Smooth muscle cell (in vitro differentiated cells): Measurements from ENCODE around the gene CAMK2A. TPM values are rescaled to one million over a fixed set of nuclear protein-coding genes. Genes with fewer than 3 reads are reported as not detected.

Experiments
- DNase-seq: peaks from one replicate; lab custom pipeline; 2025; ENCODE audit not compliant: unreplicated experiment; lab: John Stamatoyannopoulos, UW
- H2AFZ ChIP-seq: fragments of 200-600 bp; sonication (generic); 2 replicates; pipeline ENCODE4 v1.6.0; 2016; ENCODE audit warnings: antibody characterized with exemption, low read depth, mild to moderate bottlenecking
- H3F3A ChIP-seq: fragments of 200-600 bp; sonication (generic); 2 replicates; pipeline ENCODE4 v1.6.0; 2017; ENCODE audit warnings: antibody characterized with exemption, low read depth
- H3K27ac ChIP-seq: fragments of 200-600 bp; sonication (generic); 2 replicates; pipeline ENCODE4 v1.5.1; 2016; ENCODE audit warnings: low read depth, mild to moderate bottlenecking
- H3K27me3 ChIP-seq: fragments of 200-600 bp; sonication (generic); 2 replicates; pipeline ENCODE4 v1.6.1; 2016; ENCODE audit warnings: low read depth, mild to moderate bottlenecking
- H3K36me3 ChIP-seq: fragments of 200-600 bp; sonication (generic); 2 replicates; pipeline ENCODE4 v1.5.1; 2016; ENCODE audit warnings: low read depth
- H3K4me1 ChIP-seq: fragments of 200-600 bp; sonication (generic); 2 replicates; pipeline ENCODE4 v1.5.1; 2016; ENCODE audit warnings: low read depth
- H3K4me2 ChIP-seq: fragments of 200-600 bp; sonication (generic); 2 replicates; pipeline ENCODE4 v1.6.0; 2016; ENCODE audit warnings: mild to moderate bottlenecking
- H3K4me3 ChIP-seq: fragments of 200-600 bp; sonication (generic); 2 replicates; pipeline ENCODE4 v1.5.1; 2016; ENCODE audit warnings: mild to moderate bottlenecking
- H3K79me2 ChIP-seq: fragments of 200-600 bp; sonication (generic); 2 replicates; pipeline ENCODE4 v1.6.0; 2016; ENCODE audit warnings: low read depth, mild to moderate bottlenecking
- H3K9ac ChIP-seq: fragments of 200-600 bp; sonication (generic); 2 replicates; pipeline ENCODE4 v1.6.0; 2016; ENCODE audit warnings: low read depth
- H3K9me3 ChIP-seq: fragments of 200-600 bp; sonication (generic); replicated peaks from 2 replicates; pipeline ENCODE4 v1.5.1; 2016; ENCODE audit warnings: low read depth
- H4K20me1 ChIP-seq: fragments of 200-600 bp; sonication (generic); 2 replicates; pipeline ENCODE4 v1.6.0; 2016; ENCODE audit warnings: low read depth
- WGBS: methylation state at CpG from one replicate; pipeline ENCODE4 v1.1.7; 2016; ENCODE audit warnings: low lambda C conversion rate; 5-methylcytosine and 5-hydroxymethylcytosine counted together
- polyA plus RNA-seq: library from polyadenylated mRNA; unstranded; fragments of >200 nt; fragmentation: Nextera tagmentation; extraction: Ambion mirVana; gene quantifications from 2 replicates; pipeline ENCODE4 v1.2.1, GENCODE V29; 2016
- total RNA-seq: library from RNA; depleted of rRNA; stranded (reverse); fragments of >200 nt; gene quantifications from 2 replicates; pipeline ENCODE4 v1.2.3, GENCODE V29; 2014
- TF ChIP-seq, protein P1 (sequence below): fragments of 200-600 bp; sonication (generic); IDR thresholded peaks from 2 replicates; pipeline ENCODE4 v1.5.1; 2017; ENCODE audit warnings: borderline replicate concordance, mild to moderate bottlenecking, antibody characterized with exemption; ENCODE audit not compliant: insufficient read depth, poor library complexity, severe bottlenecking

Gene CAMK2A
- total and polyA plus RNA-seq, 2 experiments from 2014 or later = 0.83 to 1.6 TPM

DNA sequence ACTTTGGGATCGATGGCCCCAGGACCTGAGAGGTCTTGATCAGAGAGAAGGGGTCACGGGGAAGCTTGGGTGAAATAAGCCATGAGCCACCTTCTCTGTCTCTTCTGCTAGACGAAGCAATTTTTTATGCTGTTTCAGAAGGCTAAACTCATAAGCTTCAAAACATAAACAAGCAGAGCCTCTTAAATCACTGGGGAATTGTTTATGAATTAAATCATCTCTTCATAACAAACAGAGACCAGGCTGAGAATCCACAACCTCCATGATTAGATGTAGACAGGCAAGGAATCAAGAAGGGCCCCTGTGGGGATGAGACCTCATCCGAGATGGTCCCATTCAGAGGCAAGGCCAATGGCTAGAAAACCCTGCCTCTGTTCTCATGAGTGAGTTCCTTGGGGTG, 46.2 kb upstream of the CAMK2A start:
- WGBS = 38% methylated on average over 4 of the region's 4 CpGs

DNA sequence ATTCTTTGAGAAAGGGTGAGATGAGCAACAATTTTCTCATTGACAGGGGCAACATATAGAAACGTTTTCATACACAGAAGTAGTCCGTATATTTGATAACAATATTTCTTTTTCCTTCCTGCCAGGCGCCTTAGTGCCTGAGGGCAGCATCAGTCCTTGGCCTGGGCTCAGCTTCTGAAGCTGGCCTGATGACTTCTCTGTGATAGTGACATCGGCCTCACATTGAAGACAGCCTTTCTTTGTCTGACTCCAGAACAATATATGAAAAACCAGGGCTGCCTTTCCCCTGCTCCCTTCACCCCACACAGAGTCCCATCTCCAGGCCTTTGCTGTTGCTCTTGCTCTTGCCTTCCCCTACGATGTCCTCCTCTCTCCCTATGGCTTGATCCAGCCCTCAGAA, 43.8 kb upstream of the CAMK2A start:
- TF ChIP-seq, protein P1, sequence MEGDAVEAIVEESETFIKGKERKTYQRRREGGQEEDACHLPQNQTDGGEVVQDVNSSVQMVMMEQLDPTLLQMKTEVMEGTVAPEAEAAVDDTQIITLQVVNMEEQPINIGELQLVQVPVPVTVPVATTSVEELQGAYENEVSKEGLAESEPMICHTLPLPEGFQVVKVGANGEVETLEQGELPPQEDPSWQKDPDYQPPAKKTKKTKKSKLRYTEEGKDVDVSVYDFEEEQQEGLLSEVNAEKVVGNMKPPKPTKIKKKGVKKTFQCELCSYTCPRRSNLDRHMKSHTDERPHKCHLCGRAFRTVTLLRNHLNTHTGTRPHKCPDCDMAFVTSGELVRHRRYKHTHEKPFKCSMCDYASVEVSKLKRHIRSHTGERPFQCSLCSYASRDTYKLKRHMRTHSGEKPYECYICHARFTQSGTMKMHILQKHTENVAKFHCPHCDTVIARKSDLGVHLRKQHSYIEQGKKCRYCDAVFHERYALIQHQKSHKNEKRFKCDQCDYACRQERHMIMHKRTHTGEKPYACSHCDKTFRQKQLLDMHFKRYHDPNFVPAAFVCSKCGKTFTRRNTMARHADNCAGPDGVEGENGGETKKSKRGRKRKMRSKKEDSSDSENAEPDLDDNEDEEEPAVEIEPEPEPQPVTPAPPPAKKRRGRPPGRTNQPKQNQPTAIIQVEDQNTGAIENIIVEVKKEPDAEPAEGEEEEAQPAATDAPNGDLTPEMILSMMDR = no peak
- H2AFZ ChIP-seq = no peak overlapping the region
- H3K9ac ChIP-seq = no peak overlapping the region
- peaks cover 9% of the 10 kb centered on the region for H3K4me1 ChIP-seq
- H3K4me2 ChIP-seq = no peak overlapping the region
- H3K27ac ChIP-seq = no peak overlapping the region
- no peaks in the 10 kb centered on the region for H3K79me2 ChIP-seq
- H3K9me3 ChIP-seq = no peaks in the 10 kb centered on the region
- H4K20me1 ChIP-seq = no peaks in the 10 kb centered on the region
- H3K27me3 ChIP-seq = no peaks in the 10 kb centered on the region
- H3K4me3 ChIP-seq = no peak overlapping the region
- 86% methylated on average over 5 of the region's 5 CpGs for WGBS
- H3K36me3 ChIP-seq = no peaks in the 10 kb centered on the region
- no peak for DNase-seq
- H3F3A ChIP-seq = no peaks in the 10 kb centered on the region

More for the DNA sequence above, 46.2 kb upstream of the CAMK2A start:
- H3K79me2 ChIP-seq = no peaks in the 10 kb centered on the region
- H3K27ac ChIP-seq = no peak overlapping the region
- TF ChIP-seq, protein P1 = no peak
- DNase-seq = no peak
- peaks cover 9% of the 10 kb centered on the region for H3K4me1 ChIP-seq
- no peaks in the 10 kb centered on the region for H4K20me1 ChIP-seq
- no peaks in the 10 kb centered on the region for H3F3A ChIP-seq
- no peaks in the 10 kb centered on the region for H3K27me3 ChIP-seq
- H3K9ac ChIP-seq = no peak overlapping the region
- no peaks in the 10 kb centered on the region for H3K9me3 ChIP-seq
- H3K4me2 ChIP-seq = peak overlapping the region; percentile 15
- no peak overlapping the region for H2AFZ ChIP-seq
- H3K4me3 ChIP-seq = no peak overlapping the region
- H3K36me3 ChIP-seq = no peaks in the 10 kb centered on the region

DNA sequence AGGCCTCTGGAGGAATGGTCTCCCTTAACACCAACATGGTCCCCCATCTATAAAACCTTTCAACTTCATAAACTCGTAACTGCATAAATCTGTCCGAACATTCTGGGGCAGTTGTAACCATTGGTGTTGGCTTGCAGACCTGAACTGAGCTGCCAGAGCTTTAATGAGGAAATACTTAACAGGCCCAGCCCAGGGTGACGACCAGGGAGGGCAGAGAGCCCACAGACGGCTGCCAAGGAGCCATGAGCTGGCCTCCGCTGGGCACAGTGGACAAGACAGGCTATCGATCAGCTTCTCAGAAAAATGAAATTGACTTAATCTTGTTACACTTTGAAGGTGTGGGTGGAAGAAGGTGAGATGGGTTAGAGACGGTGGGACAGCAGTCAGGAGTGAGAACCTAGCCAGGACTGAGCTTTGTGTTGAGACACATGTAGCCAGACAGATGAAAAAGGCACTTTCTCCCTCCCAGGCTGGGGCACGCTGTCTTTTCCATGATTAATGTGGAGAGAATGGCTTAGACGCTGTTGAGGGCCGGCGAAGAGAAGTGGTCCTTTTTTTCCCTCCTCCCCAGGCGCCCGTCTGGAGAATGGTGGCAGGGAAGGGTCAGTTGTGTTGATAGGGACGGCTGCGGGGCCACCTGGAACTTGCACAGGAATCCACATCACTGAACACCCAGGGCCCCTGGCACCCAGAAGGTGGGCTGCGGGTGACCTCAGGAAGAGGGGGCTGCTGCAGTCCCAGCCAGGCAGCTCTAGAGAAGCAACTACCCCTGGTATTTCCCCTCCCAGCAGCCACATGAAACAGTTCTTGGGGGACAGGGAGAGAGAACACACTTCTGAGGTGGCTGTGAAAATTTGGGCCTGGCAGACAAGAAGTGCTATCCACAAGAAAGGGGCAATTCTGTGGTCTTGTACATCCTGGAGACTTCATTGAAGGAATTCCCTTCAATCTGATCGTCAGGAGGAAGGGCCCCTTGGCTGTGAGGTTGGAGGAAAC, 40.6 kb upstream of the CAMK2A start:
- Histone ChIP-seq H3K4me3 (no peak overlapping the region), H2AFZ (no peak overlapping the region), H3K4me2 (no peak overlapping the region), H3K27ac (no peak overlapping the region), H3K27me3 (no peaks in the 10 kb centered on the region), H3F3A (no peaks in the 10 kb centered on the region), H3K9ac (no peak overlapping the region), H3K36me3 (no peaks in the 10 kb centered on the region), H4K20me1 (no peaks in the 10 kb centered on the region), H3K9me3 (no peaks in the 10 kb centered on the region), H3K79me2 (no peaks in the 10 kb centered on the region), H3K4me1 (peaks cover 16% of the 10 kb centered on the region)
- DNase-seq = no peak
- 65% methylated on average over 17 of the region's 17 CpGs for WGBS
- TF ChIP-seq, protein P1 = no peak
